SJSA1 (cell line): ENCODE data around the gene CEP55. TPM values are rescaled to one million over a fixed set of nuclear protein-coding genes. Genes with fewer than 3 reads are reported as not detected.

Experiments
- DNase-seq, 2 experiments: peaks; one replicate each; pipeline ENCODE4 v3.0.0-alpha.2; 2015 to 2020; ENCODE audit warnings: low spot score in 2 of 2, low read depth in 1 of 2
- H3K27ac ChIP-seq: fragments of 250-450 bp; sonication (Bioruptor Pico); 2 replicates; pipeline ENCODE4 v1.5.1; 2020; ENCODE audit warnings: mild to moderate bottlenecking, moderate library complexity
- H3K27me3 ChIP-seq: fragments of 250-450 bp; sonication (Bioruptor Pico); replicated peaks from 2 replicates; pipeline ENCODE4 v1.5.1; 2020; ENCODE audit warnings: mild to moderate bottlenecking, moderate library complexity
- H3K36me3 ChIP-seq: fragments of 250-450 bp; sonication (Bioruptor Pico); 2 replicates; pipeline ENCODE4 v1.5.1; 2020; ENCODE audit warnings: mild to moderate bottlenecking
- H3K4me1 ChIP-seq: fragments of 250-450 bp; sonication (Bioruptor Pico); replicated peaks from 2 replicates; pipeline ENCODE4 v1.6.1; 2021; ENCODE audit warnings: mild to moderate bottlenecking
- H3K4me3 ChIP-seq: fragments of 250-450 bp; sonication (Bioruptor Pico); 2 replicates; pipeline ENCODE4 v1.5.1; 2020; ENCODE audit warnings: mild to moderate bottlenecking
- H3K9me3 ChIP-seq: fragments of 250-450 bp; sonication (Bioruptor Pico); replicated peaks from 2 replicates; pipeline ENCODE4 v1.5.1; 2020; ENCODE audit warnings: mild to moderate bottlenecking
- total RNA-seq: library from RNA; depleted of rRNA; stranded (reverse); fragments of >200 nt; shearing (Covaris generic); gene quantifications from 2 replicates; pipeline ENCODE4 v1.2.3, GENCODE V29; 2014; rRNA removed

Gene CEP55
- total RNA-seq, 1 experiment from 2014 or later = 198 TPM

DNA sequence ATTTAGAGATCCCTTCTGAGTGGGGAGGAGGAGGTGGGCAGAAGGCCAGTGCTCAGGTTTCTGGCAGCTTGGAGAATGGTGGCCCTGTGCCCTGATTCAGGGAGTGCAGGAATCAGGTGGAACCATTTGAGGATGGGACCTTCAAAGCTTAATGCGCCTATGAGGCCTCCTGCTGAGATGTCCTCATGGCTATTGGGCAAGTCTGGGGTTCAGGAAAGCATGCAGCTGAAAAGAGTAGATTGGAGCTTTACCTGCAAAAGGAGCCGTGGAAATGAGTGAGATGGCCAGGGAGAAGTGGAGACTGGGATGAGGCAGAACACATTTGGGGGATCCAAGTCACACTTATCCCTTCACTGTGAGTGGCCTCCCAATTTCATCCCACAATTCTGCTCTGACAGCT lies 76.2 kb downstream of the CEP55 start:
- H3K27ac ChIP-seq = no peak overlapping the region
- peaks cover 18% of the 10 kb centered on the region for H3K27me3 ChIP-seq
- H3K4me3 ChIP-seq = no peak overlapping the region
- no peaks in the 10 kb centered on the region for H3K36me3 ChIP-seq
- no peak for DNase-seq
- peaks cover 6% of the 10 kb centered on the region; the same call in 1 of the 2 replicates for H3K4me1 ChIP-seq
- no peaks in the 10 kb centered on the region for H3K9me3 ChIP-seq

DNA sequence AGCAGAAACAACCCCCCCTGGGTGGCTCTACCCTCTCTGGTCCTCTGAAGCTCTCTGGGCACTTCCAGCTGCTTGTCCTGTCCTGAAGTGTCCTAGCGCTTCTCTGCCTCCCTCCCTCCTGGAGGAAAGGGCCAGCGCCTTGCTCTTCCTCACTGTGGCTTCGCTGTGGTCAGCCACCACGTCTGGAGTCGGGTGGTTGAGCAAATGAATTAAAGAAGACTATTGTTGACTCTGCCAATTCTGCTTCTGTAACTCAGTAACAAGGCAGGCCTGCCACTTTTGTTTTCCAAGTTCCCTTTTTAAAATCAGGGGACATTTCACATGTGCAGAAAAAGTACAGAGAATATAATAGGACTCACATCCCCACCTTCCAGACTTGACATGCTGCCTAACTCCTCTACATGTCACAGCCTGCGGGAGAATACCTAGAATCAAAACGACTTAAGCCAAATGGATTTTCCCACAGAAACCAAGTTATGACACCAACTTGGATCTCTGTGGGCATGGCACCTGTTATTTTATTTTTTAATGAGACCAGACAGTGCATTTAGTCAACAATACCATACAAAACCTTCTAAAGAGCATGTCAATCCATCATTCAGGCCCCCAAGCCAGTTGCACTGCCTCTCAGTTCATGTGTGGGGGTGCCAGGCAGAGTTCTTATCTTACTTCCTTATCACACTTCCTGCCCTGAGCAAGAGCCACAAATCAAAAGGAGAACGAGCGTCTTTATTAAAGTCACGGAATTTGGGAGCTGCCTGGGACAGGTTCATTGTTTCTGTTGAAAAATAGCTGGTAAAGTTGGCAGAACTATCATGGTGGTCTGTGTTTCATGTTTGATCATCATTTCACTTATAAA lies 76.9 kb downstream of the CEP55 start:
- Histone ChIP-seq H3K4me1 (peaks cover 3% of the 10 kb centered on the region; the same call in 1 of the 2 replicates), H3K9me3 (no peaks in the 10 kb centered on the region), H3K27ac (no peak overlapping the region), H3K27me3 (peaks cover 11% of the 10 kb centered on the region), H3K4me3 (no peak overlapping the region), H3K36me3 (no peaks in the 10 kb centered on the region)
- DNase-seq = no peak

DNA sequence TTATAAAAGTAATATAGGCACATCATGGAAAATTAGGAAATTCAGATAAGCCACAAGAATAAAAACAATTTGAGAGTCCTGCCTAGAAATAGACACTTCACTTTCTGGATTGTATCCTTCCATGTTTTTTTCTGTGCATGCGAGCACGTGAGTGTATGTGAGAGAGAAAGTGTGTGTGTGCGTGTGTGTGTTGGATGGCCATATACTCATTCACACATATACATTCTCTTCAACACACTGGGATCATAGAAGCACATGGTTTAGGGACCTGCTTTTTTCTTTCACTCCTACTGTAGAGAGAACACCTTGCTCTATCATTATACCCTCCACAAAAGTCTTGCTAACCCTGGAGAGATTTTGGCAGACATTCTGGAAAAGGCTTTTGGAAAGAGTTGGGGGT lies 77.5 kb downstream of the CEP55 start:
- no peaks in the 10 kb centered on the region for H3K36me3 ChIP-seq
- H3K9me3 ChIP-seq = no peaks in the 10 kb centered on the region
- no peak for DNase-seq
- peaks cover 9% of the 10 kb centered on the region for H3K27me3 ChIP-seq
- H3K4me1 ChIP-seq = peaks cover 7% of the 10 kb centered on the region
- H3K4me3 ChIP-seq = no peak overlapping the region
- H3K27ac ChIP-seq = no peak overlapping the region

DNA sequence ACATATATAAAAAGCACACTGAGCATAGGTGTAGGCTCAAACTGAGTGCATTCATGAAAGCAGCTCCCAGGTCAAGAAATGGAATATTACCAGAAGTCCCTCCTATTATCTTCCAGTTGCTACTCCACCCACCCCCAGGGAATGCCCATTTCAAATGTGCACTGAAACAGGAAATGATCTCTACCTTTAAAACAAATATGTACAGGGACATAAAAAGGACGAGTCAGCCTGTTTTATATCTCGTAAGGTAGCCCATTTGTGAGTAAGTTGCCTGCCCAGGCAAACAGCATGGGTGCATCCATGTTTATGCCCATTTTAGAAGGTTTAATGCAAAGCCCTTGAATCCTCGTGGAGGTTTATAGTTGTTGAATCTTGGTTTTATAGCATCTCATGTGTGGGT lies 80.5 kb downstream of the CEP55 start:
- H3K27me3 ChIP-seq = peaks cover 5% of the 10 kb centered on the region; the same call in 1 of the 2 replicates
- DNase-seq = no peak
- H3K4me1 ChIP-seq = peaks cover 10% of the 10 kb centered on the region
- no peaks in the 10 kb centered on the region for H3K36me3 ChIP-seq
- 0 out of 2 replicates have a peak, but pooled peaks cover 2% of the 10 kb centered on the region for H3K9me3 ChIP-seq
- no peak overlapping the region for H3K4me3 ChIP-seq
- H3K27ac ChIP-seq = no peak overlapping the region

DNA sequence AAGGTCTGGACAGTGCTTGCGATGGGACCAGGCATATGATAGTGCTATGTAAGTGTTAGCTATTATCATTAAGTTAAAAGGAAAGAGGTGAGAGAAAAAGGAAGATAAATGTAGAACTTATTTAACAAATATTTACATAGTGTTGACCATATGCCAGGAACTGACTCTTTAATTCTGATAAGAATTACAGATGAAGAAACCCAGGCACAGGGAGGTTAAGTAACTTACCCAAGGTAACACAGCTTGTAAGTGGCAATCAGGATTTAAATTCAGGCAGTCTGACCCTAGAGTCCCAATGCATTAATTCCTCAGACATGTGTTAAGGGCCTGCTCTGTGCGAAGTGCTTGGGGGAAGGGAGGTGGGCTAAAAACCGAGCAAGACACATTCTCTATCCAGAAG lies 81.2 kb downstream of the CEP55 start:
- Histone ChIP-seq H3K4me3 (no peak overlapping the region), H3K27me3 (peaks cover 5% of the 10 kb centered on the region; the same call in 1 of the 2 replicates), H3K9me3 (0 out of 2 replicates have a peak, but pooled peaks cover 2% of the 10 kb centered on the region), H3K27ac (no peak overlapping the region), H3K36me3 (no peaks in the 10 kb centered on the region), H3K4me1 (peaks cover 10% of the 10 kb centered on the region)
- no peak for DNase-seq

Other genes with a start within 250 kb of the CEP55 start
- gene MYOF, start 14.3 kb upstream of the CEP55 start, total RNA-seq = 198 and 300 TPM in 2 replicates
- gene FFAR4, start 70.1 kb downstream of the CEP55 start, total RNA-seq = not detected in 2 replicates
- 15.4 and 19.3 TPM in 2 replicates for gene RBP4, start 104.6 kb downstream of the CEP55 start, total RNA-seq
- not detected in 2 replicates for gene PDE6C, start 115.9 kb downstream of the CEP55 start, total RNA-seq
- 7.5 and 8.0 TPM in 2 replicates for gene FRA10AC1, start 206.0 kb downstream of the CEP55 start, total RNA-seq